ENCODE measurements around the gene TSPY1. TPM values are rescaled to one million over a fixed set of nuclear protein-coding genes. Genes with fewer than 3 reads are reported as not detected.
"Not testable (repeated sequence)": the region's sequence is repeated elsewhere in the genome, so short reads cannot be mapped to it uniquely, and the experiment has no call there.

Gene TSPY1, protein sequence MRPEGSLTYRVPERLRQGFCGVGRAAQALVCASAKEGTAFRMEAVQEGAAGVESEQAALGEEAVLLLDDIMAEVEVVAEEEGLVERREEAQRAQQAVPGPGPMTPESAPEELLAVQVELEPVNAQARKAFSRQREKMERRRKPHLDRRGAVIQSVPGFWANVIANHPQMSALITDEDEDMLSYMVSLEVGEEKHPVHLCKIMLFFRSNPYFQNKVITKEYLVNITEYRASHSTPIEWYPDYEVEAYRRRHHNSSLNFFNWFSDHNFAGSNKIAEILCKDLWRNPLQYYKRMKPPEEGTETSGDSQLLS
- total RNA-seq (2011; cell fraction: chromatin; rRNA removed; ENCODE audit: low replicate concordance): not detected in 2 replicates
- not detected in 2 replicates for total RNA-seq (2011; cell fraction: nucleolus; rRNA removed)
- not detected in 2 replicates for total RNA-seq (2011; cell fraction: nucleoplasm; rRNA removed)
- total RNA-seq (2014; rRNA removed): not detected in 2 replicates
- total RNA-seq (2014; rRNA removed; fragmentation: Illumina TruSeq; extraction: Trizol): not detected in 2 replicates
- total RNA-seq (2015; rRNA removed; fragmentation: Illumina TruSeq; extraction: Trizol): not detected in 2 replicates
- total RNA-seq (2021): not detected in 2 replicates
- polyA plus RNA-seq (2011; rRNA removed): not detected in 2 replicates
- polyA plus RNA-seq (2011; cell fraction: cytosol; rRNA removed): not detected in 2 replicates
- polyA plus RNA-seq (2011; cell fraction: nucleus; rRNA removed): not detected in 2 replicates
- not detected in 2 replicates for polyA plus RNA-seq (2012)
- polyA plus RNA-seq (2014; fragmentation: Illumina TruSeq; extraction: Trizol): not detected in 2 replicates
- not detected for polyA plus RNA-seq (2014; fragmentation: Nextera tagmentation; extraction: Ambion mirVana)
- polyA plus RNA-seq (2014; rRNA removed): not detected in 2 replicates
- not detected in 2 replicates for polyA minus RNA-seq (2011; rRNA and poly(A)+ RNA removed)
- polyA minus RNA-seq (2011; cell fraction: cytosol; rRNA and poly(A)+ RNA removed): not detected in 2 replicates
- polyA minus RNA-seq (2011; cell fraction: nucleus; rRNA and poly(A)+ RNA removed): not detected in 2 replicates
- Bru-seq, nascent RNA: not detected
- not detected for BruChase-seq, experiment 1, labeled RNA remaining after a 2-hour chase
- BruChase-seq, experiment 2, labeled RNA remaining after a 6-hour chase: not detected
- long read RNA-seq, experiment 1: 0 reads
- long read RNA-seq, experiment 2: 0 reads
- long read RNA-seq, experiment 3: 0 reads

DNA sequence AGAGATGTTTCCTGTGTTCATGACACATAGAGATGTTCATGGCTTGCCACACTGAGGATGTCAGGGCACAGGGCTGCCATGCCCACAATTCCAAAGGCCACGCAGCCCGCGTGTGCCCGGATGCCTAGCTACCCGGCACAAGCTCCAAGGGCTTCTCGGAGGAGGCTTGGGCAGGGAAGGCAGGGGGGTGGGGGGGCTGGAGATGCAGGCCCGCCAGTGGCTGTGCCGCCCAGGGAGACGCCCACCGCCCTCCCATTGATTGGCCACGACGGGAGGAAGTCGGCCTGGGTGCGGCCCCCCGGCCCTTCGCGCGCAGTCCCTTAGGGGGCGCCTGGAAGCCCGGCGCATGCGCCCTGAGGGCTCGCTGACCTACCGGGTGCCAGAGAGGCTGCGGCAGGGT lies at the start of gene TSPY1:
TSS of gene TSPY1 (plus strand) at position 301 of the 400 bp plus-strand sequence. CDS start at position 347, 46 bp downstream.
- in situ Hi-C loops (cut with MboI); BruUV-seq (replicated peaks): not testable (repeated sequence)

DNA sequence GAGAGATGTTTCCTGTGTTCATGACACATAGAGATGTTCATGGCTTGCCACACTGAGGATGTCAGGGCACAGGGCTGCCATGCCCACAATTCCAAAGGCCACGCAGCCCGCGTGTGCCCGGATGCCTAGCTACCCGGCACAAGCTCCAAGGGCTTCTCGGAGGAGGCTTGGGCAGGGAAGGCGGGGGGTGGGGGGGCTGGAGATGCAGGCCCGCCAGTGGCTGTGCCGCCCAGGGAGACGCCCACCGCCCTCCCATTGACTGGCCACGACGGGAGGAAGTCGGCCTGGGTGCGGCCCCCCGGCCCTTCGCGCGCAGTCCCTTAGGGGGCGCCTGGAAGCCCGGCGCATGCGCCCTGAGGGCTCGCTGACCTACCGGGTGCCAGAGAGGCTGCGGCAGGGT lies 20.2 kb downstream of the TSPY1 start, which contains the start of gene TSPY9:
TSS of gene TSPY9 (plus strand) at position 301 of the 400 bp plus-strand sequence. CDS start at position 347, 46 bp downstream.
- CTCF ChIA-PET (ENCODE audit: low intra/inter-chr PET ratio); H3K79me2 ChIP-seq (ENCODE audit: control insufficient read depth, insufficient read depth, low read length); H3K27ac ChIP-seq (ENCODE audit: extremely low read depth, low read depth, low read length); H2AFZ ChIP-seq (ENCODE audit: low read depth, low read length); DNase-seq (ENCODE audit: extremely low read depth in 1 of 4, low spot score in 3 of 4); BruUV-seq (replicated peaks); H3K9me3 ChIP-seq (replicated peaks; ENCODE audit: control insufficient read depth, insufficient read depth, low read depth, low read length); intact Hi-C loops (cut with micrococcal nuclease); H3K27me3 ChIP-seq (ENCODE audit: control insufficient read depth in 2 of 2, insufficient read depth in 2 of 2, low read length in 2 of 2); H3K4me3 ChIP-seq; H3K9me1 ChIP-seq (ENCODE audit: control insufficient read depth, insufficient read depth, low read length); POLR2A ChIA-PET; ATAC-seq; H3K36me3 ChIP-seq (ENCODE audit: control insufficient read depth, insufficient read depth, low read length); H4K20me1 ChIP-seq (replicated peaks; ENCODE audit: control insufficient read depth, insufficient read depth, low read length); FAIRE-seq; H3K4me1 ChIP-seq (replicated peaks in 1 of 2; ENCODE audit: control insufficient read depth in 2 of 2, insufficient read depth in 2 of 2, low read length in 2 of 2); in situ Hi-C loops (cut with MboI); H3K4me2 ChIP-seq (ENCODE audit: insufficient read depth, low read length); H3K9ac ChIP-seq (ENCODE audit: insufficient read depth in 1 of 2, low read depth in 2 of 2, low read length in 2 of 2): not testable (repeated sequence)
- no CpG with 5 or more reads among the region's 26 CpGs for WGBS (ENCODE audit: insufficient coverage, low coverage, missing lambda C conversion rate)

More for the DNA sequence above, at the start of gene TSPY1:
- DNase-seq (ENCODE audit: extremely low read depth in 1 of 4, low spot score in 3 of 4); H3K4me3 ChIP-seq; H3K9me1 ChIP-seq (ENCODE audit: control insufficient read depth, insufficient read depth, low read length); H3K9ac ChIP-seq (ENCODE audit: insufficient read depth in 1 of 2, low read depth in 2 of 2, low read length in 2 of 2); H4K20me1 ChIP-seq (replicated peaks; ENCODE audit: control insufficient read depth, insufficient read depth, low read length); ATAC-seq; POLR2A ChIA-PET; H3K36me3 ChIP-seq (ENCODE audit: control insufficient read depth, insufficient read depth, low read length); H3K27me3 ChIP-seq (ENCODE audit: control insufficient read depth in 2 of 2, insufficient read depth in 2 of 2, low read length in 2 of 2); H3K79me2 ChIP-seq (ENCODE audit: control insufficient read depth, insufficient read depth, low read length); H3K27ac ChIP-seq (ENCODE audit: extremely low read depth, low read depth, low read length); intact Hi-C loops (cut with micrococcal nuclease); FAIRE-seq; H2AFZ ChIP-seq (ENCODE audit: low read depth, low read length); CTCF ChIA-PET (ENCODE audit: low intra/inter-chr PET ratio); H3K9me3 ChIP-seq (replicated peaks; ENCODE audit: control insufficient read depth, insufficient read depth, low read depth, low read length); H3K4me1 ChIP-seq (replicated peaks in 1 of 2; ENCODE audit: control insufficient read depth in 2 of 2, insufficient read depth in 2 of 2, low read length in 2 of 2); H3K4me2 ChIP-seq (ENCODE audit: insufficient read depth, low read length): not testable (repeated sequence)
- WGBS (ENCODE audit: insufficient coverage, low coverage, missing lambda C conversion rate): no CpG with 5 or more reads among the region's 25 CpGs

DNA sequence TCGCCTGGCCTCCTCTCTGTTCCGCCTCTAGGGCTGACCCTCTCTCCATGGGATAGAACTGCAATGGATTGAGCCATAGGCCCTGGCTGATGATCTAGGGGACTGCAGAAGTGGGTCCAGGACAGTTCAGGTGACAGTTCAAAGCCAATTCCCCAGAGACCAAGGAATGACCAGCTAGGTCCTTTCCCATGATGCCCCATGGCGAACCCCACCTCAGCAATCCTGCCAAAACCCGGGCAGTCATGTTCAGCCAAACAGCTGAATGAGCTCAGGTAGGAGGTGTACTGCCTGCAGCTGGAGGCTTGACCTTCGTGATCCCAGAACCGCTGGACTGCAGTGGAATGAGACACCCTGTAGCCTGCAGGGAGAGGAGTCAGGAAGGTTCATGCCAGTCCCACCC lies 37.6 kb downstream of the TSPY1 start:
- H3K36me3 ChIP-seq (ENCODE audit: control insufficient read depth, insufficient read depth, low read length); H3K9me1 ChIP-seq (ENCODE audit: control insufficient read depth, insufficient read depth, low read length); DNase-seq (ENCODE audit: extremely low read depth in 1 of 4, low spot score in 3 of 4); H3K4me3 ChIP-seq; H2AFZ ChIP-seq (ENCODE audit: low read depth, low read length); FAIRE-seq; H3K27ac ChIP-seq (ENCODE audit: extremely low read depth, low read depth, low read length); in situ Hi-C loops (cut with MboI); BruUV-seq (replicated peaks); H3K79me2 ChIP-seq (ENCODE audit: control insufficient read depth, insufficient read depth, low read length); ATAC-seq; POLR2A ChIA-PET; H3K9ac ChIP-seq (ENCODE audit: insufficient read depth in 1 of 2, low read depth in 2 of 2, low read length in 2 of 2); H3K27me3 ChIP-seq (ENCODE audit: control insufficient read depth in 2 of 2, insufficient read depth in 2 of 2, low read length in 2 of 2); H3K4me2 ChIP-seq (ENCODE audit: insufficient read depth, low read length); H4K20me1 ChIP-seq (replicated peaks; ENCODE audit: control insufficient read depth, insufficient read depth, low read length); CTCF ChIA-PET (ENCODE audit: low intra/inter-chr PET ratio); intact Hi-C loops (cut with micrococcal nuclease); H3K9me3 ChIP-seq (replicated peaks; ENCODE audit: control insufficient read depth, insufficient read depth, low read depth, low read length); H3K4me1 ChIP-seq (replicated peaks in 1 of 2; ENCODE audit: control insufficient read depth in 2 of 2, insufficient read depth in 2 of 2, low read length in 2 of 2): not testable (repeated sequence)
- no CpG with 5 or more reads among the region's 6 CpGs for WGBS (ENCODE audit: insufficient coverage, low coverage, missing lambda C conversion rate)

Measured in K562 (cell line).